HG03457 (cell line): ENCODE measurements around the gene TAF5L.
A peak's percentile ranks its signal among the peaks of the same experiment; 100 is the strongest.

Experiments used
- ATAC-seq: cut with Tn5 transposase; IDR thresholded peaks from one replicate; pipeline ENCODE4 v1.9.1; 2021; ENCODE audit warnings: moderate number of reproducible peaks; ENCODE audit not compliant: unreplicated experiment

TAF5L gene

DNA sequence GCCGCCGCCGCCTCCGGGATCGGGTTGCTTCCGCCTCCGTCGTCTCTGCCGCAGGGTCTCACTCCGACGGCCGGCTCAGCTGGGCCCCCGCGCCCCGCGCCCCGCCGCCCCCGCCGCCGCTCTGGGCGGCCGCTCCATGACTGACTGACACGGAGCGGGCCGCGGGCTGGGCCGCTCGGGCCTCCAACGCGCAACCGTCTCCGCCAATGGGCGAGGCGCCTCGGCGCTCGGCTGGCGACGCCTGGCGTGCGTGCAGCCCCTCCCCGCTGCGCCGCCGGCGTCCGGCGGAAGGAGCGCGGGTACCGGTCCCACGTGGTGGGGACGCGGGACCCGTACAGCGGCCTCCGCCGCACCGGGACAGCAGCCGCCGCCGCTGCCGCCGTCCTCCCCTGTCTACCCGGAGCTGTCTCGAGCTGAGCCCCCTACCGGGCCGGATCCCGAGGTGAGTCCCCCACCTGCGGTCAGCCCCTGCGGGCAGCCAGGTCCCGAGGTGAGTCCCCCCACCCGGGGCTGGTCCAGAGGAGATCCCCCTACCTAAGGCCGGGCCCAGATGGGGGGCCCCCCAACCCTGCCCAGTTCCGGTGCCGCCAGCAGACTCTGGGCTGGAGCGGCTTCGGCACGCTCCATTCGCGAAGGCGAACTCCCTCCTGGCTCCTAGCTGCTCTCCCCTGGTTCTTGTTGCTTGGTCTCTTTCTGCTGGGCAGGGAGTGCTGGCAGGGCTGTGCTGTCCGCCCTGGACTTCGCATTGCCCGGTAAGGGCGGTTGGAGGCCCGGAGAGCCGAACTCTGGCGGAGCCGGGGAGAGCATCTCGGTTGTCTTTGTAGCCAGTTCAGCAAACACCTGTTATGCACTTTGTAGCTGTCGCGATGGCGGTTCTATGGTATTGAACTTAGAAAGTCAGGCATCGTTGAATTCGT lies at the start of gene TAF5L, which contains the start of gene URB2:
Gene TAF5L, minus strand, starts transcription at position 208 of the 917 bp plus-strand sequence. CDS start 11,640 bp downstream, outside the sequence.
Gene URB2, plus strand, starts transcription at position 333 of the 917 bp plus-strand sequence. CDS start 1,387 bp downstream, outside the sequence.
- ATAC-seq = peak; percentile 78

GRCh38 chr1:229675396-229675795 lies 49.5 kb upstream of the TAF5L start:
- ATAC-seq = no peak

GRCh38 chr1:229674042-229674441 lies 48.1 kb upstream of the TAF5L start:
- no peak for ATAC-seq

GRCh38 chr1:229672246-229672645 lies 46.3 kb upstream of the TAF5L start:
- ATAC-seq = no peak

- ATAC-seq = no peak
These were observed 45.4 kb upstream of the TAF5L start for GRCh38 chr1:229671310-229671709.

DNA sequence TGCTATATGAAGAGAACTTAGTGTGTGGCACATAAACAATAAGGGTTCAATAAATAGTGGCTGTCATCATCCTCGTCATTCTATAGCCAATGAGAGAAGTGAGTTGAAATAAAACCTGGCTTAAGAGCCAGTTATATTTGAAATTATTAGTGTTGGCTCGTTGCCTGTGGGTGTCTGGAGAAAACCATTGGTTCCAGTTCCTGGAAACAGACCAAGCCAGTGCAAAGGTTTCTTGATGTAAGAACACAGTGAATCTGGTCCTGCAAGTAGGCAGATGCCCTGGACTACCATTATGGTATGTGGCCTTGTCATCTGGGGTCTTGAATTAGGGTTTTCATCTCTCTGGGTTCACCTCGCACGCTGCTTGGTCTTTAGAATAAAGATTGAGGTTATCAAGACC lies 43.4 kb upstream of the TAF5L start:
- ATAC-seq = no peak

DNA sequence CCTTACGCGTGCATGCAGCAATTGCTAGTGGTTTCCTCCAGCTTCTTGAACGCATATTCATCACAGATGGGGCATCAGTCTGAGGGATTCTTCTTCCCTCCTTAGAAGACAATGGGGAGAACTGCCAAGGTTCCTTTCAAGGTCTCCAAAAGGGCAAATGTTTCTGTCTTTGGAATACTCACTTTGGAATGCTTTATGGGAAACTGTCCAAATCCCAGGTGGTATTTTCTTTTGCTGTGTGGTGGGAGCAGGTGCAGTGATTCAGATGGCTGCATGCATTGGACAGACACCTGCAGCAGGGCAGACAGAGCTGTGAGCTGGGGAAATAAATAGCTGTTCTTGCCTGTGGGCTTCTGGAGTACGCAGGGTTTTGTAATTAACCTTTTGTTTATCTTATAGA lies 40.7 kb upstream of the TAF5L start:
- ATAC-seq = no peak

GRCh38 chr1:229665912-229666558 lies 40.1 kb upstream of the TAF5L start:
- ATAC-seq = no peak

DNA sequence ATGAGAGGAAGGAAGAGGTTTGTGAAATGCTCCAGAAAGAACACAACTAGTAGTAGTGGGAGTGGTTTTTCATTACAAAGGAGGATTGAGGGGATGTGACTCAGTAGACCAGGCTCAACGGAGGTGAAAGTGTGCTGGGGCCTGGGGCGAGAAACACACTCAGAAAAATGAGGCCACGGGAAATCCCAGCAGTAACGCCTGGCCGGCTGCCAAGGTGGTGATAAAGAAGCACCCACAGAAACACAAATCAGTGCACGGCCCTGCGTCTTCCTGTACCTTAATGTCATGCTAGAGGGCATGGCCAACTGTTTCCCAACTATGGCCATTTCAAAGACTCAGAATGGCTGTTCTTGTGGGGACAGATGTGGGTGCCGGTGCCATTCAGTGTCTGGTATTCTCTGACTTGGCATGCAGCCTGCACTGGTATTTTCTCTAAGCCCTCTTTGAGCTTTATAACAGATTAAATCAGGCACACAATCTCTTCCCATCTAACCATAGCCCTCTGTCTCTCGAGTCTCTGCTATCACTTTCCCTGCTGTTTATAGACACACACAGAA lies 38.3 kb upstream of the TAF5L start:
- peak; percentile 63 for ATAC-seq

DNA sequence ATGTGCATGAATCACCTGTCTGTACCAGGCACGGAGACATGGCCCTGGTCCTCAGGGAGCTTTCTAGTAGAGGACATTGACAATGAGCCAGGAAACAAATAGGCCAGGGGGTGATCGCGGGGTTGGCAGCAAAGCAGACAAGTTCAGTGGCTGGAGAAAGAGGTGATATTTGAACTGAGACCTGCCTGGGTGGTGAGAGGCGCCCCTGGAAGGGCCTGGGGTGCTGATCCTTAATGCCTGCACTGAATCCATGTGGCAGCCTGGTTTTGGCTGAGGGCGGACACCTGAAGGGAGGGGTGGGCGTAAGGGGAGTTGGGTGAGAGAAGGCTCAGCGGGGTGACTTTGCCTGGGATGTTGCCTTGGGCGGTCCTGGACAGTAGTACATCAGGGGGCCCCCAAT lies 36.0 kb upstream of the TAF5L start:
- no peak for ATAC-seq

DNA sequence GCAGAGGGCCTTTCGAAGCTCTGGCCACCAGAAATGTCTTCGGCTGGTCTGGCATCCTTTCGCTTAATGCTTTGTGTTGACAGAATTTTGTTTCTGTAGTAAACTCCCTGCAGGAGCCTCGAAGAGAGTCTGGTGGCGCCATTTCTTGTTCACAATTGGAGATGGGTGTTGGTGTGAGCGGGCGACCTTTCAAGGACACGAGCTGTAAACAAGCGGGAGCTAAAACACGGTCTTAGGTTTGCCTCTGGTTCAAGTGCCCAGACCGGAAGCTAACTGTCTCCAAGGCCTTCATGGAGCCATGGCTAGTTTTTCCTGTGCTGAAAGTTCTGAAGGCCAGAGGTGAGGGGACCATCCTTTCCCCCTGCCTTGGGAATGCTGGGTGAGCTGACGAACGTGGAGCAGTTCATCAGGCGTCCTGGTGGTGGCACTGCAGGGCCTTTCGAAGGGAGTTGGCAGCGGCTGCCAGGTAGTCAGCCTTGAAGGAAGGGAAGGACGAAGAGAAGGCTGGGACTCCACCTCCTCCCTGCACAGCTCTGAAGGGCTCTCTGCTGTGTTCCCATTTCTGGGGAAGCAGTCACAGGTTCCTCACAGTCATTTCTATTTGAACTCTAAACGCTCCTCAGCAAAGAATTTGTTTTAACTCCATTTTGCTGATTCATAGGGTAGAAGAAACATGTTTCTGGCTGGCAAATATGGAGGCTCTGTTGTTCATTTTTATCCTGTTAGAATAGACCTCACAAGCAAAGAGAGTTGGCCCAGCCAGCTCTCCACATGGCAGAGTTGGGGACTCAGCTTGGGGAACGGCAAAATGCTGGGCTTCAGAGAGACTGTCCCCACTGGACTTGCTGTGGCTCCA lies 35.3 kb upstream of the TAF5L start:
- ATAC-seq = no peak

DNA sequence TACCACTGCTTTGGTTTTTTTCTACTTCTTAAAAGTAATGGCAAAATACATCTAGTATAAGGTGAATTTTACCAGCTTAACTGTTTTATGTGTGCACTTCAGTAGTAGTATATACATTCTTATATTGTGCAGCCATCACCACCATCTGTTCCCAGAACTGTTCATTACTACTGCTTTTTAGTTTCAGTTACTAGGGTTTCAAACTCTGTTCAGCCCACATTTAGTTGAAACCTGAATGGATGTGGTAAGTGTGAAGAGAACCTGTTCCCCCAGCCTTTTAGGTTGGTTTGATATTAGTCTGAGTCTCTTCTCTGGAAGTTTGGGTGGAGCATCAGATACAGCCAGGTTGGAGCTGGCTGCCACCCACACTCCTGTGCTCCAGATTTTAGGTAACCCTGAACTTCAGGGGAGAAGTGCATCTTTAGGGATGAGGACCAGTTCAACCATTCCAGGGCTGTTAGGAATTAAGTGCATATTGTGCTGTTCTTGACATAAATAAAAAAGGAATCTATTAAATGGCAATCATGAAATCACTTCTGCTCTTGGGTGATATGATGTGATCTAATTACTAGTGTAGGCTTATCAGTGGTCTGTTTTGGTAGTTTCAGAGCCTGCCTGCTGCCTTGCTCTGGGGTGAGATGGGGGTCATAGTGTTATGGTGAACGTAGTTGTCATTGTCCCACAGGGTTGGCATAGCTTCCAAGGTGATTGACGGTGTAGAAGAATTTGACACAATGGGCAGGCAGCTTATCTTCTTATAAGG lies 32.3 kb upstream of the TAF5L start:
- ATAC-seq = no peak

DNA sequence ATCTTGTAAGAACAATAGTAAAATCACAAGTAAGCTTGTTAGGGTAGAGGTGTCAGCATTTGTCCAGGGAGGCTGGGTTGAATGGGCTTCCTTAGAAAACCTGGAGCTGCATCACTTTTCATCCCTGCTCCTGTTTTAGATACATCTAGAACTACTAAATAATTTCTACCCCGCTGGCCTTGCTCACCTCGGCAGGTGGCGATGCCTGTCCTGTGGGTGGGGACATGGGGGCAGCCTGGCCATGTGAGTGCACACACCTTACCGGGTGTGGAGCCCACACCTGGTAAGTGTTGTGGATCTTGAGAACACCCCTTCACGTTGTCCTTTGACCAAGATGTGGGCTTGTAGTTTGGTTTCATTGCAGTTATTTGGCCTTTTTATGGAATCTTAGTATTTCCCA lies 29.9 kb upstream of the TAF5L start:
- ATAC-seq = no peak

DNA sequence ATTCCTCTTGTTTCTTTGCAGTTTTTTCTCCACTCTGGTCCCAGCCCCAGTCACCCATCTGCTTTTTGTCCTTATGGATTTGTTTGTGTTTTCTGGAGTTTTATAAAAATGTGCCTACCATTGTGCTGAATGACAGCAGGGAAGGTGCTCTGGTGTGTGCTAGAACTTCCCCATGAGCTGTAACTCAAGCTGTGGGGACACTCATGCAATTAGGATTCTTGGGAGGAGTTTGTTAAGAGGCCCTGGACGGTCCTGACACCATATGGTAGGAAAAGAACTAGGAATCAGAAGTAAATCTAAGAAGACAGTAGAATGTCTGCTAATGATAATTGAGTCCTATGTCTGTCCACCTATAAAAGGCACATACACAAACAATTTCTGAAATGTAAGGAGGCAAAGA lies 27.5 kb upstream of the TAF5L start:
- ATAC-seq = no peak

GRCh38 chr1:229651546-229651945 lies 25.6 kb upstream of the TAF5L start:
- no peak for ATAC-seq

DNA sequence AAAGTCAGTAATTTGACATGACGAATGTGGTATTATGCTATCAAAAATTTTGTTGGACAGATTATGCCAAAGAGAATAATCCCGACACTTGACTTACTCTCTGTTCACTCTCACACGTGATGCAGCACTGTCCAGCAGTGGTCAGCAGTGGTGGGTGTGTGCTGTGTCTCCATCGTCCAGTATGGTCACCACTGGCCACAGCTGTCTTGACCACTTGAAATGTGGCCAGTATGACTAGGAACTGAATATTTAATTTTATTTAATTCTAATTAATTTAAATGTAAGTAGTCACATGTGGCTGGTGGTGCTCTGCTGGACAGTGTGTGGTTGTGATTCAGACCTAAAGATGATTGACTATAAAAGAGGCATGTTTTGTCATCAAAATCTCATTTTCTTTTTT lies 24.1 kb upstream of the TAF5L start:
- ATAC-seq = no peak

- ATAC-seq = no peak
These were observed 22.5 kb upstream of the TAF5L start for GRCh38 chr1:229648406-229648805.

- no peak for ATAC-seq
These were observed 19.5 kb upstream of the TAF5L start for GRCh38 chr1:229645324-229645993.

GRCh38 chr1:229643996-229644745 lies 18.2 kb upstream of the TAF5L start:
- ATAC-seq = no peak
